ENCODE results near the gene TNNT2.

DNA sequence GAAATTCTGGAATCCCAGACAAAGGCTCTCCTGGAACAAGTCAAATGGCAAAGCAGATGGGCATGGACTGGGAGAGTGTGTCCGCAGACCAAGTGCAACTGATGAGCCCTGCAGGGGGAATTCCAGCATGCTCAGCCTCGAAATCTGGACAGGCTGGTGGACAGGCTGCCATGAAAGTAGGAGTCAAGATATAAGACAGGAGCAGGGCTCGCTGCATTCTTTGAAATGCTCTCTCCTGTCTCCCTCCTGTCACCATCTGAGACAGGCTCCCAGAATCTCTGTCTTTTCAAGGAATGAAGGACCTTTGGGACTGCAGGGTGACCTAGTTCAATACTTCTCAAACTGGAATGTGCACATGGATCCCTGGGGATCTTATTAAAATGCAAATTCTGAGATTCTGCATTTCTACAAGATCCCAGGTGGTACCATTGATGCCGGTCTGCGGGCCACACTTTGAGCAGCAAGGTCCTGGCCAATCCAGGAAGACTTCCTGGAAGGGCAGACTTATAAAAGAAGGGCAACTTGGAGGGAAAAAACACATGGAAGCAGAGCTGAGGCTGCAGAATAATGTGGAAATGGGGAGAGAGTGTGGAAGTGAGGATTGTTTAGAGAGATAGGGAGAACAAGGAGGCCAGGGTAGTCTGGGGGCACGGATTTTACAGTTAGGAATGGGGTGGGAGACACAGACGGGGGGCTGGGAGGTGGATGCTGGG, 29.8 kb downstream of the TNNT2 start:
- TF ChIP-seq CTCF (IDR thresholded peaks at IDR 0.05) (no peak), POLR2A (IDR thresholded peaks at IDR 0.05) (no peak)

All from esophagus squamous epithelium (tissue), 4 donors.